Chondrocyte (in vitro differentiated cells): ENCODE measurements around the gene DNA2. TPM values are rescaled to one million over a fixed set of nuclear protein-coding genes. Genes with fewer than 3 reads are reported as not detected.
A peak's percentile ranks its signal among the peaks of the same experiment; 100 is the strongest.

Experiments
- DNase-seq: peaks from one replicate; pipeline ENCODE4 v3.0.0; 2021; ENCODE audit warnings: mixed read lengths, low spot score
- H3K27ac Mint-ChIP-seq: one replicate; pipeline ENCODE4 v1.8.0; 2021; ENCODE audit warnings: mild to moderate bottlenecking, moderate library complexity, mixed read lengths; ENCODE audit not compliant: unreplicated experiment
- H3K27me3 Mint-ChIP-seq: 2 replicates; pipeline ENCODE4 v1.8.0; 2021; ENCODE audit warnings: low read depth, mixed read lengths
- H3K36me3 Mint-ChIP-seq: 2 replicates; pipeline ENCODE4 v1.8.0; 2021; ENCODE audit warnings: low read depth, mixed read lengths
- H3K4me1 Mint-ChIP-seq: 2 replicates; pipeline ENCODE4 v1.8.0; 2021; ENCODE audit warnings: low read depth, mild to moderate bottlenecking, mixed read lengths
- H3K4me3 Mint-ChIP-seq: one replicate; pipeline ENCODE4 v1.8.0; 2021; ENCODE audit warnings: mild to moderate bottlenecking, moderate library complexity, mixed read lengths; ENCODE audit not compliant: unreplicated experiment
- H3K9me3 Mint-ChIP-seq: 2 replicates; pipeline ENCODE4 v1.8.0; 2021; ENCODE audit warnings: low read depth, mixed read lengths
- total RNA-seq: library from RNA; stranded (reverse); gene quantifications from 3 replicates; pipeline ENCODE4 v1.2.1, GENCODE V29; 2021
- TF ChIP-seq, protein P1 (sequence below): fragments of 200-600 bp; sonication (generic); IDR thresholded peaks from 2 replicates; pipeline ENCODE4 v1.5.0; 2021; ENCODE audit warnings: antibody characterized with exemption, mild to moderate bottlenecking, moderate library complexity

The DNA2 gene
- total RNA-seq, 1 donor from 2014 or later, result 6.8 TPM

DNA sequence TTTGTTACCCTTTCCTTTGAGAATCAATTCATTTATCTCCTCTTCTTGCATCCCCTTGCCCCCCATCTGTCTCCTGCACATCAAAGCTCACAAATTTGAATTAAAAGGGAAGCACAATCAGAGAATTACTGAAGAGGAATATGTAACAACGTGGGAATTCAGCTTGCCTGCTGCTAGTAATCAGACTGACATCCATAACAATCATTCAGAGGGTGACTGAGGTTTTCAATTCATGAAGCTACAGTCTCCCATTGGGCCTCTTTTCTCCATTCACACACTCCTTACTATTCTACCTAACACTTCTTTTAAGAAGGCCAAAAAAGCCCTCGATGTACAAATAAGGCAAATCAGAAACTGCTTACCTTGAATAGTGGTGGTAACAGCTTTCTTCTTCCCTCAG lies 24.3 kb upstream of the DNA2 start:
- Mint-ChIP-seq H3K9me3 (no peaks in the 10 kb centered on the region), H3K4me3 (no peak overlapping the region), H3K27ac (no peak overlapping the region), H3K4me1 (no peaks in the 10 kb centered on the region), H3K27me3 (no peaks in the 10 kb centered on the region), H3K36me3 (peaks cover 26% of the 10 kb centered on the region)
- no peak for DNase-seq
- TF ChIP-seq, protein P1, sequence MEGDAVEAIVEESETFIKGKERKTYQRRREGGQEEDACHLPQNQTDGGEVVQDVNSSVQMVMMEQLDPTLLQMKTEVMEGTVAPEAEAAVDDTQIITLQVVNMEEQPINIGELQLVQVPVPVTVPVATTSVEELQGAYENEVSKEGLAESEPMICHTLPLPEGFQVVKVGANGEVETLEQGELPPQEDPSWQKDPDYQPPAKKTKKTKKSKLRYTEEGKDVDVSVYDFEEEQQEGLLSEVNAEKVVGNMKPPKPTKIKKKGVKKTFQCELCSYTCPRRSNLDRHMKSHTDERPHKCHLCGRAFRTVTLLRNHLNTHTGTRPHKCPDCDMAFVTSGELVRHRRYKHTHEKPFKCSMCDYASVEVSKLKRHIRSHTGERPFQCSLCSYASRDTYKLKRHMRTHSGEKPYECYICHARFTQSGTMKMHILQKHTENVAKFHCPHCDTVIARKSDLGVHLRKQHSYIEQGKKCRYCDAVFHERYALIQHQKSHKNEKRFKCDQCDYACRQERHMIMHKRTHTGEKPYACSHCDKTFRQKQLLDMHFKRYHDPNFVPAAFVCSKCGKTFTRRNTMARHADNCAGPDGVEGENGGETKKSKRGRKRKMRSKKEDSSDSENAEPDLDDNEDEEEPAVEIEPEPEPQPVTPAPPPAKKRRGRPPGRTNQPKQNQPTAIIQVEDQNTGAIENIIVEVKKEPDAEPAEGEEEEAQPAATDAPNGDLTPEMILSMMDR, result no peak

DNA sequence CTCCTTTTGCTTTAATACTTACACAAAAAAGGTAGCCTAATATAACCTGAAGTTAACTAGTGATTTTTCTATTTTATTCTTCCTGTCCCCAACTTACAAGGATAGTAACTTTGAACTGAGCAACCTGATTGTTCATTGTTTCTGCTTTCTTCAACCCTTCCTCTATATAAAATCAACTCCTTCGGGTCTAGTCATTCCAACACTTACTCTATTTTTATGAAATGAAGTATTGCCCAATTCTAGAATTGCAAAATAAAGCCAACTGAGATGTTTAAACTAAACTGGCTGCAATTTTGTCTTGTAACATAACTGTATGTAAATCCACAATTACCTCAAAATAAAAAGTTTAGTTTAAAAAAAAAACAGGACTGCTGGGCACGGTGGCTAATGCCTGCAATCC lies 20.3 kb upstream of the DNA2 start:
- TF ChIP-seq, protein P1, result no peak
- DNase-seq, result no peak

DNA sequence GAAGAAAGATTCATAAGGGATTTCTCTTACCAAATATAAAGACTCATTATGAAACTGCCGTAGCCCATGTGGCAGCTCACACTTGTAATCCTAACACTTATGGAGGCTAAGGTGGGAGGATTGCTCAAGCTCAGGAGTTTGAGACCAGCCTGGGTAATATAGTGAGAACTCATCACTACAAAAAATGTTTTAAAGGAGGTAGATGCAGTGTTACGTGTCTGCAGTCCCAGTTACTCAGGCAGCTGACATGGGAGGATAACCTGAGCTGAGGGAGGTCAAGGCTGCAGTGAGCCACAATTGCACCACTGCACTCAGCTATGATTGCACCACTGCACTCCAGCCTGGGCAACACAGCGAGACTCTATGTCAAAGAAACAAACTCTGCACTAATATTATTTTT lies 18.1 kb upstream of the DNA2 start:
- TF ChIP-seq, protein P1, result no peak
- no peak for DNase-seq
- Mint-ChIP-seq H3K27ac (no peak overlapping the region), H3K4me3 (no peak overlapping the region), H3K36me3 (peaks cover 28% of the 10 kb centered on the region), H3K9me3 (no peaks in the 10 kb centered on the region), H3K27me3 (no peaks in the 10 kb centered on the region), H3K4me1 (no peaks in the 10 kb centered on the region)

More for the DNA sequence above, 20.3 kb upstream of the DNA2 start:
- H3K36me3 Mint-ChIP-seq, result peaks cover 26% of the 10 kb centered on the region
- no peaks in the 10 kb centered on the region for H3K4me1 Mint-ChIP-seq
- H3K27me3 Mint-ChIP-seq, result no peaks in the 10 kb centered on the region
- H3K27ac Mint-ChIP-seq, result no peak overlapping the region
- H3K4me3 Mint-ChIP-seq, result no peak overlapping the region
- no peaks in the 10 kb centered on the region for H3K9me3 Mint-ChIP-seq

DNA sequence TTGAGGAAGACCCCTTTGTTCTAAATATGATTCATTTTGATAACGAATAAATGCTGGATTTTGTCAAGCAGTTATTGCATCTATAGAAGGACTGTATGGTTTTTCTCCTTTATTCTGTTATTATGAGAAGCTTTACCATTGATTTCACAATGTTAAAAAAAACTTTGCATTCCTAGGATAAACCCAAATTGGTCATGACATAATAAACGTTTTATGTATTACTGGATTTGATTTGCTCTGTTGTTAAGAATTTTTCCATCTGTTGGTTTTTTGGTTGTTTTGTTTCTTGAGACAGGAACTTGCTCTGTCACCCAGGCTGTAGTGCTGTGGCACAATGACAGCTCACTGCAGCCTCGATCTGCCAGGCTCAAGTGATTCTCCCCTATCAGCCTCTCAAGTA lies 2.2 kb upstream of the DNA2 start:
- H3K4me1 Mint-ChIP-seq, result peaks cover 23% of the 10 kb centered on the region
- DNase-seq, result no peak
- TF ChIP-seq, protein P1, result no peak
- no peaks in the 10 kb centered on the region for H3K9me3 Mint-ChIP-seq
- H3K4me3 Mint-ChIP-seq, result no peak overlapping the region
- peaks cover 4% of the 10 kb centered on the region for H3K36me3 Mint-ChIP-seq
- no peak overlapping the region for H3K27ac Mint-ChIP-seq
- no peaks in the 10 kb centered on the region for H3K27me3 Mint-ChIP-seq

DNA sequence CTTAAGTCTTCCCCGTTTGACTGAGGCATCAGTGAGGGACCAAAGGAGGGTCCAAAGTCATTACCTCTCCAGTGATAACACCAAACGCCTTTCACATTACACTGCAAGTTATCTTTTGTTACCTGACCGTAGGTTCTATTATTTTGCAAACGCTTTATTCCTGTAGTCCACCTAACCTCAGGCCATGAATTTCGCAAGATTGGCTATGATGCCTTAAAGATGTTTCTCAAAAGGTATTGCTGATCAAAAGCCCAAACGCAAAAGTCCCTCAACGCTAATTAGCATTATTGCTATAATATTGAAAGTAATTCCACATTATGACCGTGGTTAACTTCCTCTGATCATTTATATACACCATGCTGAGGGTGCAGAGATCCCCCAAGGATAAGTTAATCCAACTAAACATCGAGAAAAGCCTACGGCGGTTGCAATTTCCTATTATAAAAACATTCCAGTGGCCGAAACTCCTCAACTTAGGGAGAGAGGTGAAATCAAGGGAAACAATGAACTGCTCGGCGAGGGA lies 649 bp downstream of the DNA2 start:
- Mint-ChIP-seq H3K4me3 (peak overlapping the region; percentile 99), H3K9me3 (no peaks in the 10 kb centered on the region), H3K36me3 (no peaks in the 10 kb centered on the region), H3K27me3 (no peaks in the 10 kb centered on the region), H3K4me1 (peaks cover 23% of the 10 kb centered on the region), H3K27ac (peak overlapping the region; percentile 2)
- TF ChIP-seq, protein P1, result no peak
- no peak for DNase-seq
